GM19351 (cell line): Measurements from ENCODE around the gene CRYBG2.
"Not testable (repeated sequence)": the region's sequence is repeated elsewhere in the genome, so short reads cannot be mapped to it uniquely, and the experiment has no call there.

Source experiments
- ATAC-seq: cut with Tn5 transposase; IDR thresholded peaks from one replicate; pipeline ENCODE4 v1.9.1; 2021; ENCODE audit warnings: mild to moderate bottlenecking, moderate library complexity; ENCODE audit not compliant: unreplicated experiment

The CRYBG2 gene

GRCh38 chr1:26350701-26351589, 3.0 kb downstream of the CRYBG2 start:
- no peak for ATAC-seq

GRCh38 chr1:26350343-26350700, 3.6 kb downstream of the CRYBG2 start:
- ATAC-seq, result no peak

- ATAC-seq, result no peak
Observed at GRCh38 chr1:26349877-26350244, 4.1 kb downstream of the CRYBG2 start.

GRCh38 chr1:26349188-26349876, 4.6 kb downstream of the CRYBG2 start:
- no peak for ATAC-seq

GRCh38 chr1:26346274-26347033, 7.5 kb downstream of the CRYBG2 start:
- ATAC-seq, result no peak

GRCh38 chr1:26345718-26346117, 8.2 kb downstream of the CRYBG2 start:
- ATAC-seq, result no peak

- ATAC-seq, result no peak
Observed at GRCh38 chr1:26344147-26344920, 9.6 kb downstream of the CRYBG2 start.

GRCh38 chr1:26340047-26340481, 13.9 kb downstream of the CRYBG2 start:
- ATAC-seq, result no peak

GRCh38 chr1:26338670-26339069, 15.3 kb downstream of the CRYBG2 start:
- ATAC-seq, result no peak

- no peak for ATAC-seq
Observed at GRCh38 chr1:26337625-26338024, 16.3 kb downstream of the CRYBG2 start.

- no peak for ATAC-seq
Observed at GRCh38 chr1:26337206-26337535, 16.8 kb downstream of the CRYBG2 start.

GRCh38 chr1:26336477-26337205, 17.3 kb downstream of the CRYBG2 start:
- ATAC-seq, result peak; percentile 66

- ATAC-seq, result peak; percentile 7
Observed at GRCh38 chr1:26335774-26336476, 18.0 kb downstream of the CRYBG2 start.

- ATAC-seq, result not testable (repeated sequence)
Observed at GRCh38 chr1:26333312-26333711, 20.6 kb downstream of the CRYBG2 start.

GRCh38 chr1:26330276-26330675, 23.7 kb downstream of the CRYBG2 start:
- no peak for ATAC-seq

- ATAC-seq, result not testable (repeated sequence)
Observed at GRCh38 chr1:26329380-26329779, 24.6 kb downstream of the CRYBG2 start.

GRCh38 chr1:26328597-26328996, 25.3 kb downstream of the CRYBG2 start:
- ATAC-seq, result no peak

- no peak for ATAC-seq
Observed at GRCh38 chr1:26327956-26328362, 26.0 kb downstream of the CRYBG2 start.

GRCh38 chr1:26324550-26324949, 29.4 kb downstream of the CRYBG2 start:
- ATAC-seq, result no peak

- no peak for ATAC-seq
Observed at GRCh38 chr1:26323382-26323781, 30.5 kb downstream of the CRYBG2 start.
